A549 (cell line): ENCODE measurements around the gene PSG11.
"Not testable (repeated sequence)": the region's sequence is repeated elsewhere in the genome, so short reads cannot be mapped to it uniquely, and the experiment has no call there.

Experiments used
- BCL3 ChIP-seq: fragments of >200 bp; sonication (Bioruptor Twin); formaldehyde crosslinking; IDR thresholded peaks from 3 replicates; pipeline ENCODE4 v1.6.1; 2016
- CBX2 ChIP-seq: fragments of 200-600 bp; sonication (generic); IDR thresholded peaks from 2 replicates; pipeline ENCODE4 v1.6.1; 2016; ENCODE audit warnings: low read depth, mild to moderate bottlenecking, borderline replicate concordance
- CTCF ChIP-seq: fragments of >200 bp; sonication (Bioruptor Twin); formaldehyde crosslinking; IDR thresholded peaks from 3 replicates; pipeline ENCODE4 v1.5.1; 2016
- EP300 ChIP-seq, 2 experiments: fragments of >200 bp; sonication (Bioruptor Twin); formaldehyde crosslinking; IDR thresholded peaks; 2 replicates in 1 of 2; 3 replicates in 1 of 2; pipeline ENCODE4 v1.6.1; 2016 to 2017
- FOSB ChIP-seq: fragments of 250-450 bp; sonication (Bioruptor Pico); IDR thresholded peaks from 2 replicates; pipeline ENCODE4 v1.5.0; 2020; ENCODE audit warnings: mild to moderate bottlenecking, moderate library complexity
- HMGXB4 ChIP-seq: fragments of 250-450 bp; sonication (Bioruptor Pico); IDR thresholded peaks from 2 replicates; pipeline ENCODE4 v1.5.0; 2021; ENCODE audit warnings: mild to moderate bottlenecking, moderate library complexity, borderline replicate concordance
- KDM1A ChIP-seq: fragments of 200-600 bp; sonication (generic); IDR thresholded peaks from 2 replicates; pipeline ENCODE4 v1.6.1; 2016; ENCODE audit warnings: low read depth, mild to moderate bottlenecking
- MAFK ChIP-seq: fragments of 450-650 bp; IDR thresholded peaks from 2 replicates; pipeline ENCODE4 v1.6.1; 2014; ENCODE audit not compliant: partially characterized antibody
- POLR2A ChIP-seq: IDR thresholded peaks from 2 replicates; pipeline ENCODE4 v1.6.1; 2012; ENCODE audit warnings: mild to moderate bottlenecking, low read length
- RARB ChIP-seq: fragments of 250-450 bp; sonication (Bioruptor Pico); IDR thresholded peaks from 2 replicates; pipeline ENCODE4 v1.8.0; 2021; ENCODE audit warnings: mild to moderate bottlenecking, moderate library complexity
- RCOR1 ChIP-seq: fragments of 150-350 bp; IDR thresholded peaks from 2 replicates; pipeline ENCODE4 v1.6.1; 2014; ENCODE audit warnings: antibody characterized with exemption, low read length, low read depth
- USF2 ChIP-seq: fragments of 450-650 bp; IDR thresholded peaks from 2 replicates; pipeline ENCODE4 v1.6.1; 2014; ENCODE audit warnings: antibody characterized with exemption
- ZNF302 ChIP-seq: fragments of 250-450 bp; sonication (Bioruptor Pico); IDR thresholded peaks from 2 replicates; pipeline ENCODE4 v1.9.0; 2021; ENCODE audit warnings: inconsistent platforms, mild to moderate bottlenecking, moderate library complexity

- not testable (repeated sequence) for TF ChIP-seq CTCF; ZNF302 (CRISPR knock-in tag); USF2; EP300 (IDR thresholded peaks at IDR 0.05); HMGXB4 (CRISPR knock-in tag); BCL3; KDM1A; POLR2A; FOSB (CRISPR knock-in tag); CBX2; RCOR1; RARB (CRISPR knock-in tag); MAFK
Measured at GRCh38 chr19:43003634-43004033, 22.6 kb downstream of the PSG11 start.
